ENCODE data around the gene CFAP107. TPM values are rescaled to one million over a fixed set of nuclear protein-coding genes. Genes with fewer than 3 reads are reported as not detected.

Gene CFAP107
- total RNA-seq, 1 experiment from 2014 or later = not detected

DNA sequence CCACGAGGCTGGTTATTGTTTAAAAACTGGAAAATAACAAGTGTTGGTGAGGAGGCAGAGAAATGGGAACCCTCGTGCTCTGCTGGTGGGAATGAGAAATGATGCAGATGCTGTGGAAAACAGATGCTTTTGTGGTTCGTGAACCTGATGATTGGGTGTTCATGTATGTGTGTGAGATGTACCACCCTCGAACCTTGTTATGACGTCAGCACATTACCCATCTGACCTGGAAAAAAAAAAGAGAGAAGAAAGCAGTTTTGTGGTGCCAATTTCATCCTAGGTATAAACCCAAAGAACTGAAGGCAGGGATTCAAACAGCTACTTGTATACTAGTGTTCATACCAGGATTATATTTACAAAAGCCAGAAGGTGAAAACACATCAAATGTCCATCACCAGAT is 6.4 kb upstream of the CFAP107 start:
- no TSS peak for BruUV-seq (replicated peaks)
- H3K27me3 Mint-ChIP-seq (ENCODE audit: insufficient read depth, unreplicated experiment) = peaks cover 49% of the 10 kb centered on the region
- no peaks in the 10 kb centered on the region for H3K36me3 Mint-ChIP-seq (ENCODE audit: insufficient read depth, unreplicated experiment)
- ChIA-PET CTCF (interaction anchor here (0.7 kb wide), 1 partner anchor 19 kb away, joined by 3 read pairs; no protein-coding TSS in a partner anchor), POLR2A (no interaction called here)
- intact Hi-C loops (cut with micrococcal nuclease) = no loop called here
- H3K4me1 Mint-ChIP-seq (ENCODE audit: insufficient read depth, unreplicated experiment) = no peaks in the 10 kb centered on the region
- no peak overlapping the region for H3K27ac Mint-ChIP-seq (ENCODE audit: low read depth, unreplicated experiment)
- no peak overlapping the region for H3K4me3 Mint-ChIP-seq (ENCODE audit: unreplicated experiment)
- H3K9me3 Mint-ChIP-seq (ENCODE audit: unreplicated experiment) = no peaks in the 10 kb centered on the region
- DNase-seq (ENCODE audit: unreplicated experiment) = no peak
- TF ChIP-seq CTCF (IDR thresholded peaks at IDR 0.05; ENCODE audit: unreplicated experiment) = no peak

DNA sequence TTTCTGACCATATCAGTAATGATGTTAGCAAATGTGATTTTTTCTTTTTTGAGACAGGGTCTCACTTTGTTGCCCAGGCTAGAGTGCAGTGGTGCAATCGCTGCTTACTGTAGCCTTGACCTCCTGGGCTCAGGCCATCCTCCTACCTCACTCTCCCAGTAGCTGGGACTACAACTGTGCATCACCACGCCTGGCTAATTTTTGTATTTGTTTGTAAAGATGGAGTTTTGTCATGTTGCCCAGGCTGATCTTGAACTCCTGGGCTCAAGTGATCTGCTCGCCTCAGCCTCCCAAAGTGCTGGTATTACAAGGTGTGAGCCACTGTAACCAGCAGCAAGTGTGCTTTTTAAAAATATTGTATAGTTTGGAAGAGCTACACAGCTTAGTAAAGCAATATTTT is 4.1 kb upstream of the CFAP107 start:
- no peak for DNase-seq (ENCODE audit: unreplicated experiment)
- no peaks in the 10 kb centered on the region for H3K36me3 Mint-ChIP-seq (ENCODE audit: insufficient read depth, unreplicated experiment)
- H3K4me1 Mint-ChIP-seq (ENCODE audit: insufficient read depth, unreplicated experiment) = peaks cover 10% of the 10 kb centered on the region
- H3K27me3 Mint-ChIP-seq (ENCODE audit: insufficient read depth, unreplicated experiment) = peaks cover 42% of the 10 kb centered on the region
- H3K27ac Mint-ChIP-seq (ENCODE audit: low read depth, unreplicated experiment) = no peak overlapping the region
- no peak overlapping the region for H3K4me3 Mint-ChIP-seq (ENCODE audit: unreplicated experiment)
- no TSS peak for BruUV-seq (replicated peaks)
- intact Hi-C loops (cut with micrococcal nuclease) = no loop called here
- TF ChIP-seq CTCF (IDR thresholded peaks at IDR 0.05; ENCODE audit: unreplicated experiment) = no peak
- H3K9me3 Mint-ChIP-seq (ENCODE audit: unreplicated experiment) = no peaks in the 10 kb centered on the region
- ChIA-PET POLR2A (no interaction called here), CTCF (interaction anchor here (0.7 kb wide), 1 partner anchor 1089 kb away, joined by 3 read pairs; no protein-coding TSS in a partner anchor)

GRCh38 chr1:12745126-12745991 is 641 bp upstream of the CFAP107 start:
- CTCF ChIA-PET = interaction anchor here (0.6 kb wide), 1 partner anchor 22 kb away, joined by 4 read pairs; no protein-coding TSS in a partner anchor
- Mint-ChIP-seq H3K27ac (ENCODE audit: low read depth, unreplicated experiment) (no peak overlapping the region), H3K4me3 (ENCODE audit: unreplicated experiment) (no peak overlapping the region), H3K4me1 (ENCODE audit: insufficient read depth, unreplicated experiment) (peaks cover 10% of the 10 kb centered on the region), H3K27me3 (ENCODE audit: insufficient read depth, unreplicated experiment) (peaks cover 50% of the 10 kb centered on the region), H3K36me3 (ENCODE audit: insufficient read depth, unreplicated experiment) (no peaks in the 10 kb centered on the region), H3K9me3 (ENCODE audit: unreplicated experiment) (peaks cover 22% of the 10 kb centered on the region)
- intact Hi-C loops (cut with micrococcal nuclease) = no loop called here
- POLR2A ChIA-PET = no interaction called here
- no peak for TF ChIP-seq CTCF (IDR thresholded peaks at IDR 0.05; ENCODE audit: unreplicated experiment)
- no TSS peak for BruUV-seq (replicated peaks)
- no peak for DNase-seq (ENCODE audit: unreplicated experiment)

DNA sequence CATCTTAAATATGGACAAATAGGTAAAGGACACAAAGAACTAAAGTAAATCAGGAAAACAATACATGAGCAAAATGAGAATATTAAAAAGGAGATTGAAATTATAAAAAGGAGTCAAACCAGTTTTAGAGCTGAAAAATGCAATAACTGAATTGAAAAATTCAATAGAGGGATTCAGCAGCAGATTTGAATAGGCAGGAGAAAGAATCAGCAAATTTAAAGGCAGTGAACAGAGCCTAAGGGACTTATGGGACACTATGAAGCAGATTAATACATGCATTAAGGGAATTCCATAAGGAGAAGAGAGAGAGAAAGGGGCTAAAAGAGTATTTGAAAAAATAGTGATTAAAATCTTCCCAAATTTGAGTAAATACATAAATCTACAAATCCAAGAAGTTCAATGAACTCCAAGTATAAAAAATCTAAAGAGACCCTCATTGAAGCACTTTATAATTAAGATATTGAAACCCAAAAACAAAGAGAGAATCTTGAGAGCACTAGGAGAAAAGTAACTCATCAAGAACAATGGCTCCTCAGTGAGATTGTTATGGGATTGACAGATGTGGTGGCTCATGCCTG is 2.9 kb downstream of the CFAP107 start:
- no peak overlapping the region for H3K27ac Mint-ChIP-seq (ENCODE audit: low read depth, unreplicated experiment)
- no peak overlapping the region for H3K4me3 Mint-ChIP-seq (ENCODE audit: unreplicated experiment)
- no peaks in the 10 kb centered on the region for H3K36me3 Mint-ChIP-seq (ENCODE audit: insufficient read depth, unreplicated experiment)
- no peak for DNase-seq (ENCODE audit: unreplicated experiment)
- ChIA-PET POLR2A (interaction anchor here (0.6 kb wide), 1 partner anchor 8 kb away, joined by 3 read pairs; no protein-coding TSS in a partner anchor), CTCF (interaction anchor here (0.7 kb wide), 1 partner anchor 26 kb away, joined by 4 read pairs; no protein-coding TSS in a partner anchor)
- BruUV-seq (replicated peaks) = no TSS peak
- H3K27me3 Mint-ChIP-seq (ENCODE audit: insufficient read depth, unreplicated experiment) = peaks cover 82% of the 10 kb centered on the region
- intact Hi-C loops (cut with micrococcal nuclease) = no loop called here
- peaks cover 27% of the 10 kb centered on the region for H3K9me3 Mint-ChIP-seq (ENCODE audit: unreplicated experiment)
- peaks cover 10% of the 10 kb centered on the region for H3K4me1 Mint-ChIP-seq (ENCODE audit: insufficient read depth, unreplicated experiment)
- TF ChIP-seq CTCF (IDR thresholded peaks at IDR 0.05; ENCODE audit: unreplicated experiment) = no peak

Data from MCF 10A (cell line).